Measurements from ENCODE around the gene PCDH12. TPM values are rescaled to one million over a fixed set of nuclear protein-coding genes. Genes with fewer than 3 reads are reported as not detected.

Gene PCDH12
- total and polyA plus RNA-seq, 7 experiments from 2014 or later: 0.11 to 1.5 (median 0.54) TPM; not detected in 3

- Mint-ChIP-seq H3K36me3 (no peaks in the 10 kb centered on the region), H3K27ac (peak overlapping the region in 1 of 9 donors; percentile 32), H3K4me3 (peak overlapping the region; percentile 16 to 75 (median 63)), H3K4me1 (peaks cover 6 to 18% (median 14%) of the 10 kb centered on the region in 7 donors), H3K27me3 (peaks cover 21 to 56% (median 23%) of the 10 kb centered on the region in 5 donors), H3K9me3 (no peaks in the 10 kb centered on the region)
- Histone ChIP-seq H3K27me3 (ENCODE audit: control insufficient read depth in 2 of 2, insufficient read depth in 2 of 2, low read length in 2 of 2) (peaks cover 5 to 10% of the 10 kb centered on the region in 2 donors), H3K36me3 (ENCODE audit: control insufficient read depth in 2 of 3, insufficient read depth in 3 of 3, low read length in 3 of 3) (no peaks in the 10 kb centered on the region), H3K4me3 (ENCODE audit: low read length) (peak overlapping the region; percentile 48), H3K4me1 (ENCODE audit: control insufficient read depth in 2 of 2, insufficient read depth in 2 of 2, low read length in 2 of 2) (peaks cover 0 to 7% of the 10 kb centered on the region in 2 donors), H3K9me3 (ENCODE audit: control insufficient read depth in 2 of 3, low read length in 3 of 3) (no peaks in the 10 kb centered on the region), H3K27ac (ENCODE audit: low read depth, low read length) (no peak overlapping the region)
- intact Hi-C loops (cut with micrococcal nuclease): loop anchor here in 1 of 2 donors (1.0 kb wide), 1 partner anchor 47 kb away; no protein-coding TSS in a partner anchor
- ChIA-PET POLR2A (interaction anchor here (1.1 to 1.8 kb wide), 4 partner anchors 10 to 55 kb away, joined by 4 to 14 read pairs (median 5); partner anchors contain the start of genes DELE1 and RNF14), CTCF (interaction anchor here (1.4 to 1.8 kb wide), 2 partner anchors 47 to 249 kb away, joined by 3 to 11 read pairs; no protein-coding TSS in a partner anchor)
- no peak for ATAC-seq
- DNase-seq: no peak
Measured at GRCh38 chr5:141913560-141914198, 44.3 kb downstream of the PCDH12 start.

- no peaks in the 10 kb centered on the region for H3K9me3 ChIP-seq (ENCODE audit: control insufficient read depth in 2 of 3, low read length in 3 of 3)
- Mint-ChIP-seq H3K27ac (no peak overlapping the region), H3K36me3 (no peaks in the 10 kb centered on the region), H3K4me3 (no peak overlapping the region), H3K9me3 (peaks cover 0 to 2% (median 0%) of the 10 kb centered on the region in 11 donors), H3K27me3 (peaks cover 19 to 43% (median 21%) of the 10 kb centered on the region in 5 donors), H3K4me1 (peaks cover 6 to 18% (median 14%) of the 10 kb centered on the region in 7 donors)
- POLR2A ChIA-PET: no interaction called here
- ATAC-seq (no peak), DNase-seq (no peak)
- no peak overlapping the region for H3K4me3 ChIP-seq (ENCODE audit: low read length)
- H3K27ac ChIP-seq (ENCODE audit: low read depth, low read length): no peak overlapping the region
- intact Hi-C loops (cut with micrococcal nuclease): no loop called here
- H3K27me3 ChIP-seq (ENCODE audit: control insufficient read depth in 2 of 2, insufficient read depth in 2 of 2, low read length in 2 of 2): peaks cover 5 to 10% of the 10 kb centered on the region in 2 donors
- H3K4me1 ChIP-seq (ENCODE audit: control insufficient read depth in 2 of 2, insufficient read depth in 2 of 2, low read length in 2 of 2): peaks cover 0 to 7% of the 10 kb centered on the region in 2 donors
- CTCF ChIA-PET: interaction anchor here (0.6 kb wide), 1 partner anchor 17 kb away, joined by 5 read pairs; no protein-coding TSS in a partner anchor
- no peaks in the 10 kb centered on the region for H3K36me3 ChIP-seq (ENCODE audit: control insufficient read depth in 2 of 3, insufficient read depth in 3 of 3, low read length in 3 of 3)
Measured at GRCh38 chr5:141910271-141910673, 47.7 kb downstream of the PCDH12 start.

GRCh38 chr5:141909212-141909611 lies 48.8 kb downstream of the PCDH12 start:
- H3K4me3 Mint-ChIP-seq: no peak overlapping the region
- ChIA-PET CTCF (no interaction called here), POLR2A (interaction anchor here (0.6 kb wide), 1 partner anchor 25 kb away, joined by 3 read pairs; no protein-coding TSS in a partner anchor)
- Histone ChIP-seq H3K4me1 (ENCODE audit: control insufficient read depth in 2 of 2, insufficient read depth in 2 of 2, low read length in 2 of 2) (peaks cover 0 to 7% of the 10 kb centered on the region in 2 donors), H3K36me3 (ENCODE audit: control insufficient read depth in 2 of 3, insufficient read depth in 3 of 3, low read length in 3 of 3) (no peaks in the 10 kb centered on the region), H3K27ac (ENCODE audit: low read depth, low read length) (no peak overlapping the region), H3K27me3 (ENCODE audit: control insufficient read depth in 2 of 2, insufficient read depth in 2 of 2, low read length in 2 of 2) (peaks cover 5 to 10% of the 10 kb centered on the region in 2 donors), H3K4me3 (ENCODE audit: low read length) (no peak overlapping the region), H3K9me3 (ENCODE audit: control insufficient read depth in 2 of 3, low read length in 3 of 3) (no peaks in the 10 kb centered on the region)
- ATAC-seq (no peak), DNase-seq (no peak)
- H3K4me1 Mint-ChIP-seq: peaks cover 4 to 10% (median 9%) of the 10 kb centered on the region in 7 donors
- no peaks in the 10 kb centered on the region for H3K36me3 Mint-ChIP-seq
- H3K27me3 Mint-ChIP-seq: peaks cover 13 to 36% (median 15%) of the 10 kb centered on the region in 5 donors
- H3K9me3 Mint-ChIP-seq: peaks cover 0 to 2% (median 0%) of the 10 kb centered on the region in 11 donors
- H3K27ac Mint-ChIP-seq: no peak overlapping the region
- intact Hi-C loops (cut with micrococcal nuclease): no loop called here

- Histone ChIP-seq H3K4me1 (ENCODE audit: control insufficient read depth in 2 of 2, insufficient read depth in 2 of 2, low read length in 2 of 2) (peaks cover 0 to 4% of the 10 kb centered on the region in 2 donors), H3K27me3 (ENCODE audit: control insufficient read depth in 2 of 2, insufficient read depth in 2 of 2, low read length in 2 of 2) (peaks cover 5 to 10% of the 10 kb centered on the region in 2 donors), H3K4me3 (ENCODE audit: low read length) (no peak overlapping the region), H3K27ac (ENCODE audit: low read depth, low read length) (no peak overlapping the region), H3K9me3 (ENCODE audit: control insufficient read depth in 2 of 3, low read length in 3 of 3) (no peaks in the 10 kb centered on the region), H3K36me3 (ENCODE audit: control insufficient read depth in 2 of 3, insufficient read depth in 3 of 3, low read length in 3 of 3) (no peaks in the 10 kb centered on the region)
- ATAC-seq (no peak), DNase-seq (no peak)
- Mint-ChIP-seq H3K27me3 (peaks cover 11 to 37% (median 17%) of the 10 kb centered on the region in 5 donors), H3K27ac (no peak overlapping the region), H3K9me3 (peaks cover 0 to 2% (median 0%) of the 10 kb centered on the region in 11 donors), H3K4me3 (no peak overlapping the region), H3K4me1 (peaks cover 4 to 9% (median 7%) of the 10 kb centered on the region in 7 donors), H3K36me3 (no peaks in the 10 kb centered on the region)
- intact Hi-C loops (cut with micrococcal nuclease): no loop called here
- CTCF ChIA-PET: no interaction called here
- POLR2A ChIA-PET: no interaction called here
Measured at GRCh38 chr5:141908796-141909195, 49.2 kb downstream of the PCDH12 start.

GRCh38 chr5:141906972-141907371 lies 51.0 kb downstream of the PCDH12 start:
- no peaks in the 10 kb centered on the region for H3K27me3 ChIP-seq (ENCODE audit: control insufficient read depth in 2 of 2, insufficient read depth in 2 of 2, low read length in 2 of 2)
- no peak overlapping the region for H3K4me3 Mint-ChIP-seq
- H3K27ac ChIP-seq (ENCODE audit: low read depth, low read length): no peak overlapping the region
- H3K36me3 ChIP-seq (ENCODE audit: control insufficient read depth in 2 of 3, insufficient read depth in 3 of 3, low read length in 3 of 3): no peaks in the 10 kb centered on the region
- H3K4me1 Mint-ChIP-seq: peaks cover 0 to 2% (median 0%) of the 10 kb centered on the region in 7 donors
- no peak overlapping the region for H3K4me3 ChIP-seq (ENCODE audit: low read length)
- no peaks in the 10 kb centered on the region for H3K36me3 Mint-ChIP-seq
- intact Hi-C loops (cut with micrococcal nuclease): no loop called here
- no peaks in the 10 kb centered on the region for H3K4me1 ChIP-seq (ENCODE audit: control insufficient read depth in 2 of 2, insufficient read depth in 2 of 2, low read length in 2 of 2)
- ATAC-seq (no peak), DNase-seq (no peak)
- no peak overlapping the region for H3K27ac Mint-ChIP-seq
- H3K9me3 Mint-ChIP-seq: peaks cover 0 to 2% (median 0%) of the 10 kb centered on the region in 11 donors
- H3K27me3 Mint-ChIP-seq: peaks cover 0 to 30% (median 11%) of the 10 kb centered on the region in 5 donors
- H3K9me3 ChIP-seq (ENCODE audit: control insufficient read depth in 2 of 3, low read length in 3 of 3): no peaks in the 10 kb centered on the region
- CTCF ChIA-PET: interaction anchor here (0.6 to 1.8 kb wide), 2 partner anchors 29 to 215 kb away, joined by 3 to 6 read pairs; partner anchors contain the start of gene PCDH1
- POLR2A ChIA-PET: interaction anchor here (0.8 kb wide), 1 partner anchor 186 kb away, joined by 6 read pairs; no protein-coding TSS in a partner anchor

GRCh38 chr5:141906517-141906916 lies 51.5 kb downstream of the PCDH12 start:
- intact Hi-C loops (cut with micrococcal nuclease): no loop called here
- CTCF ChIA-PET: interaction anchor here (0.6 to 1.8 kb wide), 3 partner anchors 28 to 215 kb away, joined by 3 to 6 read pairs (median 5); partner anchors contain the start of gene PCDH1
- no peak for ATAC-seq
- H3K27me3 Mint-ChIP-seq: peaks cover 0 to 32% (median 15%) of the 10 kb centered on the region in 5 donors
- H3K36me3 ChIP-seq (ENCODE audit: control insufficient read depth in 2 of 3, insufficient read depth in 3 of 3, low read length in 3 of 3): no peaks in the 10 kb centered on the region
- no peaks in the 10 kb centered on the region for H3K36me3 Mint-ChIP-seq
- no peak overlapping the region for H3K4me3 Mint-ChIP-seq
- no peak overlapping the region for H3K27ac ChIP-seq (ENCODE audit: low read depth, low read length)
- no peak for DNase-seq
- H3K27ac Mint-ChIP-seq: no peak overlapping the region
- no peaks in the 10 kb centered on the region for H3K9me3 ChIP-seq (ENCODE audit: control insufficient read depth in 2 of 3, low read length in 3 of 3)
- H3K4me3 ChIP-seq (ENCODE audit: low read length): no peak overlapping the region
- H3K4me1 Mint-ChIP-seq: peaks cover 0 to 2% (median 0%) of the 10 kb centered on the region in 7 donors
- no peaks in the 10 kb centered on the region for H3K4me1 ChIP-seq (ENCODE audit: control insufficient read depth in 2 of 2, insufficient read depth in 2 of 2, low read length in 2 of 2)
- peaks cover 0 to 2% (median 0%) of the 10 kb centered on the region in 11 donors for H3K9me3 Mint-ChIP-seq
- POLR2A ChIA-PET: interaction anchor here (0.8 kb wide), 1 partner anchor 187 kb away, joined by 6 read pairs; no protein-coding TSS in a partner anchor
- no peaks in the 10 kb centered on the region for H3K27me3 ChIP-seq (ENCODE audit: control insufficient read depth in 2 of 2, insufficient read depth in 2 of 2, low read length in 2 of 2)
